Fibroblast of skin of right biceps (primary cell): ENCODE measurements around the gene RUNX3.

Experiments
- DNase-seq: peaks from one replicate; pipeline ENCODE4 v3.0.0-alpha.2; 2013

RUNX3 gene

GRCh38 chr1:24963099-24963872 lies 33.2 kb upstream of the RUNX3 start:
- DNase-seq, result no peak

- no peak for DNase-seq
Measured at GRCh38 chr1:24961961-24962861, 32.1 kb upstream of the RUNX3 start.

- DNase-seq, result no peak
Measured at GRCh38 chr1:24961334-24961733, 31.3 kb upstream of the RUNX3 start.

GRCh38 chr1:24960071-24960801 lies 30.2 kb upstream of the RUNX3 start:
- DNase-seq, result no peak

GRCh38 chr1:24959623-24959975 lies 29.5 kb upstream of the RUNX3 start:
- DNase-seq, result no peak

GRCh38 chr1:24958766-24959622 lies 28.9 kb upstream of the RUNX3 start:
- no peak for DNase-seq

GRCh38 chr1:24957808-24958752 lies 28.0 kb upstream of the RUNX3 start:
- DNase-seq, result no peak

GRCh38 chr1:24957016-24957807 lies 27.1 kb upstream of the RUNX3 start:
- no peak for DNase-seq

- no peak for DNase-seq
Measured at GRCh38 chr1:24955779-24956365, 25.8 kb upstream of the RUNX3 start.

GRCh38 chr1:24955161-24955560 lies 25.1 kb upstream of the RUNX3 start:
- DNase-seq, result peak; percentile 77

GRCh38 chr1:24954631-24955030 lies 24.6 kb upstream of the RUNX3 start:
- no peak for DNase-seq

GRCh38 chr1:24954022-24954421 lies 23.9 kb upstream of the RUNX3 start:
- no peak for DNase-seq

GRCh38 chr1:24952413-24952841 lies 22.4 kb upstream of the RUNX3 start:
- DNase-seq, result no peak

GRCh38 chr1:24951810-24952412 lies 21.8 kb upstream of the RUNX3 start:
- DNase-seq, result no peak

- DNase-seq, result no peak
Measured at GRCh38 chr1:24951337-24951736, 21.3 kb upstream of the RUNX3 start.

GRCh38 chr1:24949331-24949881 lies 19.3 kb upstream of the RUNX3 start:
- peak; percentile 77 for DNase-seq

GRCh38 chr1:24948079-24948827 lies 18.2 kb upstream of the RUNX3 start:
- DNase-seq, result no peak
